ENCODE measurements around the gene PAK6.

The PAK6 gene

DNA sequence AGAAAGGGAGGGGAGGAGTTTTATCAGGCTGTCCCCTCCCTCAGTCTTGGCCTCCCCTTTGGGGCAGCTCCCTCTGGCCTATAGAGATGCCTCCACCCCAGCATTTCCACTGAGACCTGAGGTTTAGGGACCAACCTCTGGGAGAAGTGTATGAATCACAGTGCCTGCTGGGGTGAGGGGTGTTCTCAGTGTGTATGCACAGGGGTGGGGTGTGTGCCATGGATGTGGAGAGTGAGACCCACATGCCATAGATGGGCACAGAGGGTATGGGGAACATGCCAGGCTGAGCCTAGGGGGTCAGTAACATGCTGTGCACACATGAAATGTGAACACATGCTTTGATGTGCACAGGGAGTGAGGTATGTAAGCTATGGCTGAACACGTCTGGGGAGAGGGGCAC, 56.4 kb downstream of the PAK6 start:
- no peak for DNase-seq

DNA sequence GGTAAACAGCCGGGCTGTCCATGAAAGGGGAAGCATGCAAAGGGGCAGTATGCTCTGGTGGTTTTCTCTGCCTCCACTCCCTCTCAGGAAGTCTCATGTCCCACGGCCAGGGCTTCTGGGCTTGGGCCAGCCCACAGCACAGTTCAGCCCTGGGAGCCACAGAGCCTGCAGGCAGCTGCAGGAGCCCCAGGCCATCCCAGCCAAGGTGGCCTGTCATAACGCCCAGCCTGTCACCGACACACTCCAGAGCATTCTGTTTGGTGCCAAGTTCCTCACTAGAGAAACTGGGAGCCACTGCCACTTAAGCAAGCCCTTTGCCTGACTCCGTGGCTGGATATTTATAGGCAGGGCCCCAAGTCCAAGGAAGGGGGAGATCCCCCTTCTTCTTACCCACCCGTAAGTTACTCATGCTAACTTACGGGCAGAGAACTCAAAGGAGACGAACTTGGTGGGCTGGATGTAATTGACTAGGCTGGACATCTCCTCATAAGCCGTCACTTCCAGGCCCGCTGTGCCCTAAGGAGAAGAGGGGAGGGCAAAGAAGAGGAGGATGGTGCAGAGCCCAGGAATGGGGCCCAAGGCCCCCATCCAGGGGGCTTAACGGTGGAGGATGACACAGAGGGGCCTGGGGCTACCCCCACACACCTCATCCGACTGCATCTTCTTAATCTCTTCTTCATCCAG, 57.2 kb downstream of the PAK6 start:
- no peak for DNase-seq

DNA sequence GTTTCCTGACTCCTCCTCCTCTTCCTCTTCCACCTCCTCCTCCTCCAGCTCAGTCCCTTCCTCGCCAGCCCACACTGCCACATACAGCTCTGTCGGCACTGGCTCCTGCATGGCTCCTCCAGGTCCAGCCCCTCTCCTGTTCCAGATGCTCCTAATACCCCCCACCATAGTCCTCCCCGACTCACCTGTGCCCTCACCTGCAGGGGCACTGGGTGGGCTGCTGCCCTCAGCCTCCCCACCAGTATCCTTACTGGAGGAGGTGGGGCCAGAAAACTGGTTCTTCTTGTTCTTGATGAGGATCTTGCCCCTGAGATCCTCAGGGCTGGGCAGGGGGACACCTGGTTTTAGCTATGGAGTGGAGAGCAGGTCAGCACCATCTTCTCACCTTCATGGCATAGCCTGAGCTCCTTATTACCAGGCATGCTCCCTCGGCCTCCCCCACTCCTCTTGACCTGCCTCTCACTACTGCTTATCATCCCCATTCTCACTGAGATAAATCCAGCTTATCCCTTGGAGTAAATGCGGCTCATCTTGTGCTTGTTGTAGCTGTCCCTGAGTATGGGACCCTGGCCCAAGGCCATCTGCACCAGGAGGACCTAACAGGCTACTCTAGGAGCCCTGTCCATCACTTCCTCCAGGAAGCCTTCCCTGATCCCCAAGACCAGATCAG, 57.8 kb downstream of the PAK6 start:
- no peak for DNase-seq

DNA sequence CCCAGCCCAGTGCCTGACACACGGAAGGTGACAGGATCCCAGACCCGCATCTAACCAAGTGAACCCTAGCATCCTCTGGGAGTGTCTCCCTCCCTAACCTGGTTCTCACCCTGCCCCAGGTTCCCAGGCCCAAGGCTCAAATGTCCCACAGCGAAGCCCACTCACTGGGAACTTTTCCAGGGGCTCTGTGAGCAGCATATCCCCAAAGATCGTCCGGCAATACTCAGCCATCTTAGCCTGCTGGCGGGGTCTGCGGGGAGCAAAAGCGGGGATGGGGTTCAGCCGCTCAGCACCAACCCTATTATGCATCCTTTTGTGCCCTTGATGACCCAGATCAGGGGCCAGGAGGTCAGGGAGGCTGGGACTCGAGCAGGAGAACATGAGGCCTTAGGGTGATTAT, 58.5 kb downstream of the PAK6 start:
- DNase-seq = no peak

DNA sequence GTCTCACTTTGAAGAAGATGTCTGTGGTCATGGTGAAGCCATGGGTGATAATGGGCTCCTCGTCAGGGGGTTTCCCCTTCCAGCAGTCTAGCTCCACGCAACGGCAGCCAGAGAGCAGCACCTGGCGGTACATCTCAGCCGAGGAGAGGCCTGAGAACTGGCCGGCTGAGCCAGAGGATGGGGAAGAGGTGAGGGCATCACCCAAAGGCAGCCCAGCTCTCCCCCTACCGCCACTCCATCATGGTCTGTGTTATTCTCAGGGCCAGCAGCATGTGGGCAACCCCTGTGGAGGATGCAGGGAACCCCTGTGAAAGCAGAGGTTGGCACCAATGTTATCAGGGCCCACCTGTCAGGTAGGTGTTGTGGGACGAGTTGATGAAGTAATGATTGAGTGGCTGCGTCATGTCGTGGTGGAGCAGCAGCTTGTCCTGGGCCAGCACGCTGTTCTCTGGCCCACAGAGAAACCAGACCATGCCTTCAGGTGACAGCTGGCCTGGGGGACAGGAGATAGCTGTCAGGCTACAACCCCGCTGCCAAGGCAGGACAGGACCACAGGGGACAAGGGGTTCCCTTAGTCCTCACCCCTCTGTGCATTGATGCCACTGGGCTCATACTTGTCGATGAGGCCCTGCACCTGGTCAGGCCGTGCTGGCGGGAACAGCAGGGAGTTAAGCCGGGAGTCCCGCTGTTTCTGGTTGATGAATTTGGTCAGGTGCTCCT, 59.5 kb downstream of the PAK6 start:
- DNase-seq = no peak

DNA sequence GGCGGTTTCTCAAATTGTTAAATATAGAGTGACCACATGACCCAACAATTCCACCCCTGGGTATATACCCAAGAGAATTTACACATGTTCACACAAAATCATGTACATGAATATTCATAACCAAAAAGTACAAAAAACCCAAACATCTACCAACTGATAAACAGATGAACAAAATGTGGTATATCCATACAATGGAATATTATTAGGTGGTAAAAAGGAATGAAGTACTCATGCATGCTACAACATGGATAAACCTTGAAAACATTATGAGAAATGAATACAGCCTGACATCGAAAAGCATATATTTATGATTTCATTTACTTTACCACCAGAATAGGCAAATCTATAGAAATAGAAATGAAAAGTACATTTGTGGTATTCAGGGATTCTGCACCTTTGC, 61.5 kb downstream of the PAK6 start:
- DNase-seq = no peak

DNA sequence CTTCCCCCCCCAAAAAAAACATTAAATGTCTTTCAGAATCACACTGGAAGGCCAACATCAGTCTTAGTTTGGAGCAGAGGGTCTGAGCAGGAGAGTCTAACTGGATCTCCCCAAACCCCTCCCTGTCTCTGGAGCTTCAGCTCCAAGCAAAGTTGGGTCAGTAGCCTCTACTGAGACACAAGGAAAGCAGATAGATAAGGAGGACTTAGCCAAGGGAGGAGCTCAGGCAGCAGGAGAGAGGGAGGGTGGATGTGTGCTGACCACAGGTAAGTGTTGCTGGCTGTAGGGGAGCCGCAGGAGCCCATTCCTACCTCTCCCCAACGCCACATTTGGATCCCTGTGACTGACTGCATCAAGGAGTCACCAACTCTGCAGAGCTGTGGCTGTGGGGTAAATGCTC, 61.9 kb downstream of the PAK6 start:
- DNase-seq = no peak

DNA sequence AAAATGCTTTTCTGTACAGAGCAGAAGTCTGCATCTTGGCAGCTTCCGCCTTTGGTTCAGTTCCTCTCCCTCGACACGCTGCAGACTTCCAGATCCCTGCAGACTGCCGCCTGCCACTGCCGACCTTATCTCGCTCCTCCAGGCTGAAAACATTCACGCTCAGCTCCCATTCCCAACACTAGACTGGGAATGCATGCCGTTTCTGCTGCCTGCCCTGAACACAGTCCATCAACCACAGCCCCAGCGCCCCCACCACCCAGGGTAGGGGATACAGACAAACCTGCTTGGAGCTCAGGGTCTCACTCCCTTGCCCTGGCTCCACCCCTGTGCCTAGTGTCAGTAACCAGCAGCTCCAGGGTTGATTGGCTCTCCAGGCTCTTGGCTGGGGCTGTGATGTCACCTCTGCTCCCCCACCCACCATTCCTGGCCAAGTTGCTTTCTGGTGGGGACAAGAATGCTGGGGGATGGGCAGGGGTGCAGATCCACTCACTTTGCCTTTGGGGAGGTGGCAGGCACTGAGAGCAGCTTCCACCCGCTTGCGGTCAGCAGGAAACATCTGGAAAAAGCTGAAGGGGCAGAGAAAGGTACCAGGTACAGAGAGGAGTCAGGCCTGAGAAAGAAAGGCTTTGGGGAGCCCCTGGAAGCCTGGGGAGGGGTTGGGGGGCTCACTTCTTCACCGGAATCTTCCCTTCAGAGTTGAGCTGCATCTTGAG, 62.8 kb downstream of the PAK6 start:
- no peak for DNase-seq

DNA sequence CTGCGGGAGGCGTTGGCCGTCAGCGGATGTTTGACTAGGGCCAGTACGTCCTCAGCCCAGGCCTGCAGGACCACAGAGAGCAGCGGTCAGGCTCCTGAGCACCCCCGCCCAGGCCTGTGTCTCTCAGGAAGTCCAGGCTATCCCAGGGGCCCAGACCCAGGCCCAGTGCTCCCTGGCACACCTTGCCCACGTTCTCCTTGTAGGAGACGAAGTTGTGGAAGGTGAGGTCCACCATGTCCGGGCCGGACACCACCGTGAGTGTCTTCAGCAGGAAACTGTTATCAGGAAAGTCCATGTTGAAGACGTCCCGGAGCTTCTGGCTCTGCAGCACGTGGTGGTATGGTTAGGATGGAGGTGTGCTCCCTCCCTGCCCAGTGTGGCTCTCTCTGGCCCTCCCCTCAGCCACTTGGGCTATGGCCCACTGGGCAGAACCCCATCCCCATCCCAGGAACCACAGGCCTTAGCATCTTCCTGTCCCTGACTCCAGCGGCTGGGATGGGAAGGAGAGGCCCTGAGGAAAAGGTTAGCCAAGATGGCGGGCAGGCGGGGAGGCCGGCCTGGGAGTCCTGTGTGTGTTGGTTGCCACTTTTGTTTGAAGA, 63.5 kb downstream of the PAK6 start:
- no peak for DNase-seq

DNA sequence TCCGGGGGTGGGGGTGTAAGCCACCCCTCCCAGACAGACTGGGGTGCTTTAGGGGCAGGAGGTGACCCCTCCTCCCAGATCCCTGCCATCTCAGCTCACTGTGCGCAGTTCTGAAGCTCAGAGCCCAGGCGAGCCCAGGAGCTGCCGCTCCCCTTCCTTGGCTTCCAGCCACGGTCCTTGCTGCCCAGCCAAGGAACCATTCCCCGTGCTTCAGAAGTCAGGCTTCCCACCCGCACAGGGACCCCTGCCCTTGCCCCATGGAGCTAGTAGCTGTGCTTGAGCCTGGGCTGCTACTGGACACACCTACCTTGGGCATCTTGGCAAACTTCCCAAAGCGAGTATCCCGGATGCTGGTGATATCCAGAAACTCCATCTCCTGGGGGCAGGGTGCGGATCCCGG, 64.1 kb downstream of the PAK6 start:
- DNase-seq = no peak

DNA sequence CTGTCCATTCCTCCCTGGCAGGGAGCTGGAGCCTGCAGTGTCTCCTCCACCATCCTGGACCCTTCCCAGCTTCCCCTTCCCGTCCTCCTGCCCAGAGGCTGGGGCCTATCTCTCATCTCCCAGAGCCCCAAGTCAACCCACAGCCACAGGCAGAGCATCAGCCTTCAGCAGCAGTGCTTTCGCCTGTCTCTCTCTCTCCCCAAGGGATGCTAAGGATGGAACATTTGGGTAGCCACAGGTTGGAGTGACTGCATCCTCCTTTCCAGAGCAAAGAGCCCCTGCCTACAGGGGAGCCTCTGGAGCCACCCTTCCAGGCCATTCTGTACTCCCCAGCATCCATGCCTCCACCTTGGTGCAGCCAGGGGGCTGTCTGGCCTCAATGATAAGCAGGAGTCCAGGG, 64.7 kb downstream of the PAK6 start:
- no peak for DNase-seq

DNA sequence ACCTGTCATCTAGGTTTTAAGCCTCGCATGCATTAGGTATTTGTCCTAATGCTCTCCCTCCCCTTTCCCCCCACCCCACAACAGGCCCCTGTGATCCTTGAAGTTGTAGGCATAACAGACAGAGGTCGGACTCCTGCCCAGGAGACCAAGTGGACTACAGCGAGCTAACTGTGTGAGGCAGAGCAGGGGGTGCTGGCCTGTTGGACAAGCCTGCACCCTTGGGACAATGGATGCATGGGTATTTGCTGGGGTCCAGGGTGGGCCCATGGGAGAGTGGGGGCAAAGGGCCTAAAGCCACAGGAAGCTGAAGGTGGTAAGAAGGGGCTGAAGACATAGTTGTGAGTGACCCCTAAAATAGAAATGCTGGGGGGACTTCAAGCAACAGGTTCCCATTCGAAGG, 66.4 kb downstream of the PAK6 start:
- no peak for DNase-seq

DNA sequence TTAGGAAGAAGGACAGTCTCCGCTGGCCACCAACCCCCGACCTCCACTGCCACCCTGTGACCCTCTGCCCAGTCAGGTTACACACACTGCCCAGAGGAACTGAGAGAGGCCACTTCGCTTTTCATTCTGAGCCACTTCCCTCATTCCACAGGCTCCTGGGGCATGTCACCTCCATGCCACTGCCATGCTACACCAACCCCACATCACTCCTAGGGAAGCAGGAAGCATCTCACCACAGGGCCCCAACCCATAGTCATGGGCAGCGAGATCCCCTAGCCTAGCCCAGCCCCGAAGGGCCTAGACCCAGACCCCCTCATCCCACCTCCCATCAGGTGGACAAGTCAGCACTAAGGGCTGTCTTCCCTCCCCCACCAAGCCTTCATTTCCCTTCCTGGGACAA, 67.5 kb downstream of the PAK6 start:
- no peak for DNase-seq

DNA sequence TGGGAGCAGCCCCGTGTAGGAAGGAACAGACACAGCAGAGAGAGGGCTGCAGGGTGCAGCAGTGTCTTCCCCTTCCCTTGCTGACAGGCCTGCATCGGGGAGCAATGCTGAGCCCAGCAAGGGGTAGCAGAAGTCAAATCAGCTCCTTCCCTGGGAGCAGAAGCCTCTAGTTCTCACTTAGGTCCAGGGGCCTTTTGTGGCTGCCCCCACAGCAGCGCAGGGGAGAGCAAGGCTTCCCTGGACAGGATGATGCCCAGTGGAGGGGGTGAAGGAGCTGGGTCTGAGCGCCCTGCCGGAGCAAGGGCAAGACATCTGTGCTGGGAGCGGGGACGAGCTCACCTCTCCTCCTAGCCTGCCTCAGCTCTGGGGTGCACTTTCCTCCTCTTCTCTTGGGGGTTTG, 68.0 kb downstream of the PAK6 start:
- peak; percentile 8 for DNase-seq

DNA sequence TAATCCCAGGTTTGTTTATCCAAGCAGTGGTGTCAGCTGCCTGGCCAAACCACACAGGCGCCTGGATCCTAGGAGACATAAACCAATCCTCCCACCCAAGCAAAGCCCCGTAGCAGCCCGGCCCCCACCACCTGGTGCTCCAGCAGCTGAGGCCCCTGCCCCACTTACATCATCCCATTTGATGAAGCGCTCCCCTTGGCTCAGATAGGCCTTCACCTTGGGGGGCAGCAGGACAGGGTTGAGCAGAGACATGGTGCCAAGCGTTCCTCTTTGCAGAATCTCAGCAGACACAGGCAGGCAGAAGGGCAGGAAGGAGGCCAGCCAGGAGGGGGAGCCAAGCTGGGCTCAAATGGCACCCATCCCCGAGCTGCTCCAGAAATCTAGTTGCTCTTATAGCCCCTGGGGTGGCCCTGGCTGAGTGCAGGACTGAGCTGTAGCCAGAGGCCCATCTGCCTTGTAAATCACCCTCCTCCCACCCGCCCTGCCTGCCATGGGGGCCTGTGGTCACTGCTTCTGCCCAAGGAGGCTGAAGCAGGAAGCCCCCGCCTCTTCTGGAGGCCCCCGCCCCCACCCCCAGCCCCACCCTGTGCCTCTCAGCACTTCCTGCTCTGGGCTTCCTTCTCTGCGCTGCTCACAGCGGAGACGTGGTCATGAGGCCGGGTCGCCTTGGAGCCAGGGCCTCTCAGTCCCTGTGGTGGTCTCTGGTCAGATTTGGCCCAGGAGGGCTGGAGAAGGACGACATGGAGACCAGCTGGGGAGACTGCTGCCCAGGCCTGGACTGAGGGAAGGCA, 68.8 kb downstream of the PAK6 start, which contains the start of gene PLCB2:
PLCB2 (minus strand) TSS at position 515 of the 791 bp plus-strand sequence; CDS start at position 252, 263 bp downstream.
- DNase-seq = peak; percentile 66

DNA sequence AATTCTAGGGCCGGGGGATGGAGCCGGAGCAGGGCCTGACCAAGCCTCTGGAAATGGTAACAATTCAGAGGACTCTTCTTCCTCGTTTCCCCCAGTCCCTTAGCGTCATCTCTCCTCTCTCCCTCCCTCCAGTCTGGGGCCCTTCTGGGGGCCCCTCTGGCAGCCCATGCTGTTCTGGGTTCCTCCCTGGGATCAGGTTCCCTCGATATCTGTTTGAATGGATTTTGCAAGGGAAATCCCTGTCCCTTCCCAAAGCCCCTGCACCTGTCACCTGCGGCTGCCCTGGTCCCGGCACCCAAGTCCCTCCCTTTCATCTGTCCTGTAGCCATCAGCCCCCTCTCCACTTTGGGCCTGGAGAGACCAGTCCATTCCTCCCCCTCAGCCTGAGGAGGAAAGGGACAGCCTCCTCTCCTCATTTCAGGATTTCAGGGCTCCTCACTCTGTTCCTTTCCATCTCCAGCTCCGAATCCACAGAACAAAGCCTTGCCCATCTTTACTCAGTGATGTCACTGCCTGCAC, 70.5 kb downstream of the PAK6 start:
- no peak for DNase-seq

DNA sequence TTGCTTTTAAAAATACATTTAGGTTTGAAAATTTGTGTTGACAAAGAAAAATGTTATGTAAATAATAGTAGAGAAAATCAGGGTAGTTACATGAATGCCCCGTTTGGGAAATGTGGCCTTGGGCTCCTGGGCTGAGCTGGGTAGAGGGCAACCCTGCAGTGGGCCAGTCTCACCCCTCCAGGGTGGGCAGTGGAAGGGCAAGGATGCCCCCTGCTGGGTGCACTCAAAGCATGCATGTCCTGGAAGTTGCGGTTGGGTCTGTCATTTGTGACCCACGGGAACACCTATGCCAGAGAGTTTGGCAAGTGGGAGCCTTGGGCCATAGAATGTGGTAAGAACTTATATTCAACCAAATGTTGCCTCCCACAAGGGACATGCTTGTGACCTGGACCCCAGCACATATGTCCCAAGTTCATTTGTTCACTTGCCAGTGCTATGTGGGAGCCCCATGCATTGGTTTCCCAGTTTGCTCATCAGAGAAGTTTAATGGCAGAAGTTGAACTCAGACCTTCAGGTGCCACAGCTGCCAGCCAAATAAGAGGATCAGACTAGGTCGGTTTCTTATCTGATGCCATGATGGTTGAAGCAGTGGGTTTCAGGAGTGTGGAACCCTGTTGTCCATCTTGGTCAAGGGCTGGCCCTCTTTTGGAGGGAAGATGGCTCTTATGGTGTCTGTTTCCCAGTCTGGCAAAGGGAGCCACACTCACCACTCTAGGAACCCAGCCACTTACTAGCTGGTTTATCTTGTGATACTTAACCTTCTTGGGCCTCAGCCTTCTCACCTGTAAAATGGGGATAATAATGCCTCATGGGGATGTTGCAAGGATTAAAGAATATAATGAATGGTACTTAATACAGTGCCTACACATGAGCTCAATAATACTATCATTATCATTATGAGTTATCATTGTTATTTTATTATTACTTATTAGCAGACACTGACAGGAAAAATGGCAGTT, 71.4 kb downstream of the PAK6 start:
- peak; percentile 77 for DNase-seq

DNA sequence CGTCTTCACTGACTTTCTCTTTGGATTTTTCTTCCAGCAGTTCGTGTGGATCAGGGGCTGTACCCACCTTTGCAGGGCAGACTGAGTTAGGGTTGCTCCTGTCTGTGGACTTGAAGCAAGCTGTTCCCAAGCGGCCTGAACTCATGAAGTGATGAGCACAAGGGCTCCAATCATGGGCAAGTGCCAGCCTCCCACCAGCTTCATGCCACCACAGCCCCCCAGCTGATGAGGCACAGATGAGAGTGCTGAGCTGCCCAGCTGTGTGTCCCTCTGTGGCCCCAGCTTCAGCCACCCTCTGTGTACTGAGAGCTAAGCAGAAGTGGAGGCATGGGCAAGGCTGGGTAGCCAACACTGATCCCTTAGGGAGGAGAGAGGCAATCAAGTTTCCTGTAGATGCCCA, 72.1 kb downstream of the PAK6 start:
- DNase-seq = no peak

DNA sequence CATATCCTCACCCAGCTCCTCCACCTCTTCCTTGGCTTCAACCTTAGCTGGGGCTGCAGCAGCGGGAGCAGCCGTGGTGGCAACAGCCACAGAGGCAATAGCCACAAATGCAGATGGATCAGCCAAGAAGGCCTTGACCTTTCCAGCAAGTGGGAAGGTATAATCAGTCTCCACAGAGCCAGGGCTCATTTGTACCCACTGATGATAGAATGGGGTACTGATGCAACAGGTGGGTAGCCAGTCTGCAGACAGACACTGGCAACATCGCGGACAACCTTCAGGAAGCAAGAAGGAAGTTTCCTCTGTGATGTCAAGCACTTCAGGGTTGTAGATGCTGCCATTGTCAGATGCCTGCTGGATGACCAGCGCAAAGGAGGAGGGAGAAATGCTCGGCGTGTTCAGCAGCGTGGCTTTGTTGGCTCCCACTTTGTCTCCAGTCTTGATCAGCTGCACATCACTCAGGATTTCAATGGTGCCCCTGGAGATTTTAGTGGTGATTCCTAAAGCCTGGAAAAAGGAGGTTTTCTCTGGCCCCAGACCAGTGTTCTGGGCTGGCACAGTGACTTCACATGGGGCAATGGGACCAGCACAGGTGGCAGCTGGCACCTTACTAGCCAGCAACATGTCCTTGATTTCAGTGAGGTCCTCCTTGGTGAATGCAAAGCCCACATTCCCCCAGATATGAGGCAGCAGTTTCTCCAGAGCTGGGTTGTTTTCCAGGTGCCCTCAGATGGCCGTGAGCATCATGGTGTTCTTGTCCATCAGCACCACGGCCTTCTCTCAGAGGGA, 73.7 kb downstream of the PAK6 start:
- no peak for DNase-seq

All from hematopoietic multipotent progenitor cell treated with erythropoietin and hydrocortisone succinate and interleukin-3 and kit ligand, for 8 days (in vitro differentiated cells).